22Rv1 (cell line): ENCODE data around the gene FDCSP.
"Not testable (repeated sequence)": the region's sequence is repeated elsewhere in the genome, so short reads cannot be mapped to it uniquely, and the experiment has no call there.

Experiments used
- CTCF ChIP-seq: fragments of 450-650 bp; IDR thresholded peaks from 2 replicates; pipeline ENCODE4 v1.5.1; 2017; ENCODE audit warnings: mild to moderate bottlenecking
- ZFX ChIP-seq: fragments of 450-650 bp; IDR thresholded peaks from 2 replicates; pipeline ENCODE4 v1.6.1; 2017; ENCODE audit warnings: antibody characterized with exemption, borderline replicate concordance

- TF ChIP-seq CTCF, ZFX: not testable (repeated sequence)
Observed at GRCh38 chr4:70212752-70213151, 13.2 kb upstream of the FDCSP start.
